Gastroesophageal sphincter (tissue), 4 donors: ENCODE data around the gene IMMP2L. TPM values are rescaled to one million over a fixed set of nuclear protein-coding genes. Genes with fewer than 3 reads are reported as not detected.

Experiments used
- ATAC-seq: fragments of 150-250 bp; one replicate; pipeline ENCODE4 v1.9.1; 2016; ENCODE audit warnings: mild to moderate bottlenecking, moderate library complexity
- H3K27ac ChIP-seq, 4 donors: fragments of 200-600 bp; sonication (generic) in 3 of 4; 1 replicate in 3 of 4; 2 replicates in 1 of 4; pipeline ENCODE4 v1.5.1; 2016 to 2019
- H3K27me3 ChIP-seq: fragments of 200-600 bp; sonication (generic); one replicate; pipeline ENCODE4 v1.5.1; 2019
- H3K36me3 ChIP-seq, 2 donors: fragments of 200-600 bp; sonication (generic); one replicate each; pipeline ENCODE4 v1.5.1; 2019; ENCODE audit warnings: control low read depth in 1 of 2
- H3K4me1 ChIP-seq, 3 donors: fragments of 200-600 bp; sonication (generic); 1 replicate in 2 of 3; 2 replicates in 1 of 3; pipeline ENCODE4 v1.5.1; 2016 to 2019; ENCODE audit warnings: control low read depth in 2 of 3
- H3K4me3 ChIP-seq, 2 donors: fragments of 200-600 bp; sonication (generic); one replicate each; pipeline ENCODE4 v1.5.1; 2019; ENCODE audit warnings: mild to moderate bottlenecking in 1 of 2, moderate library complexity in 1 of 2
- H3K9me3 ChIP-seq, 3 donors: fragments of 200-600 bp; sonication (generic); one replicate each; pipeline ENCODE4 v1.5.1; 2017 to 2019; ENCODE audit warnings: control low read depth in 2 of 3
- CTCF ChIP-seq, 4 experiments: fragments of 200-600 bp in 2 of 4; fragments of 450-650 bp in 2 of 4; sonication (generic) in 1 of 4; IDR thresholded peaks; one replicate each; pipeline ENCODE4 v1.5.1; 2017 to 2019; ENCODE audit warnings: antibody characterized with exemption in 4 of 4, mild to moderate bottlenecking in 2 of 4, moderate library complexity in 2 of 4
- EP300 ChIP-seq: sonication (generic); formaldehyde crosslinking; IDR thresholded peaks from one replicate; pipeline ENCODE4 v1.6.1; 2017; ENCODE audit warnings: antibody characterized with exemption, mild to moderate bottlenecking
- POLR2A ChIP-seq, 2 donors: fragments of 450-650 bp; IDR thresholded peaks; one replicate each; pipeline ENCODE4 v1.6.1; 2017; ENCODE audit warnings: antibody characterized with exemption in 2 of 2, mild to moderate bottlenecking in 2 of 2, moderate library complexity in 1 of 2
- POLR2AphosphoS5 ChIP-seq: sonication (generic); formaldehyde crosslinking; IDR thresholded peaks from one replicate; pipeline ENCODE4 v1.6.1; 2017; ENCODE audit warnings: antibody characterized with exemption
- WGBS, 2 donors: methylation state at CpG; one replicate each; pipeline ENCODE4 v1.1.5; 2018; ENCODE audit warnings: low coverage in 1 of 2; 5-methylcytosine and 5-hydroxymethylcytosine counted together
- total RNA-seq, 4 donors: library from RNA; depleted of rRNA; stranded (reverse); fragments of >200 nt; gene quantifications; one replicate each; pipeline ENCODE4 v1.1.0, GENCODE V29; 2016

Gene IMMP2L
- total RNA-seq, 4 donors from 2014 or later, result 13.6 to 38.5 (median 30.1) TPM

- Histone ChIP-seq H3K9me3 (no peaks in the 10 kb centered on the region), H3K27ac (no peak overlapping the region), H3K4me3 (no peak overlapping the region), H3K36me3 (no peaks in the 10 kb centered on the region), H3K27me3 (no peaks in the 10 kb centered on the region), H3K4me1 (no peaks in the 10 kb centered on the region)
- no peak for TF ChIP-seq POLR2AphosphoS5
- no peak for TF ChIP-seq CTCF (IDR thresholded peaks at IDR 0.05)
- TF ChIP-seq POLR2A (IDR thresholded peaks at IDR 0.05), result no peak
- no peak for TF ChIP-seq EP300
- WGBS, 2 donors, result 100% methylated on average over 1 of the region's 1 CpG
- ATAC-seq, result no peak
Observed at GRCh38 chr7:111595780-111596179, 33.5 kb upstream of the IMMP2L start.

GRCh38 chr7:111594602-111595001 is 32.3 kb upstream of the IMMP2L start:
- no peaks in the 10 kb centered on the region for H3K9me3 ChIP-seq
- H3K27ac ChIP-seq, result no peak overlapping the region
- 40 to 59% methylated on average over 1 to 2 of the region's 2 CpGs for WGBS, 2 donors
- no peak for TF ChIP-seq EP300
- TF ChIP-seq CTCF (IDR thresholded peaks at IDR 0.05), result no peak
- no peak for TF ChIP-seq POLR2AphosphoS5
- no peak for TF ChIP-seq POLR2A (IDR thresholded peaks at IDR 0.05)
- no peak for ATAC-seq
- H3K36me3 ChIP-seq, result no peaks in the 10 kb centered on the region
- H3K4me3 ChIP-seq, result no peak overlapping the region
- H3K4me1 ChIP-seq, result no peaks in the 10 kb centered on the region
- no peaks in the 10 kb centered on the region for H3K27me3 ChIP-seq

GRCh38 chr7:111593343-111593742 is 31.1 kb upstream of the IMMP2L start:
- H3K9me3 ChIP-seq, result no peaks in the 10 kb centered on the region
- no peak for ATAC-seq
- no peak overlapping the region for H3K4me3 ChIP-seq
- H3K27ac ChIP-seq, result no peak overlapping the region
- H3K4me1 ChIP-seq, result no peaks in the 10 kb centered on the region
- H3K27me3 ChIP-seq, result no peaks in the 10 kb centered on the region
- no peaks in the 10 kb centered on the region for H3K36me3 ChIP-seq
- TF ChIP-seq POLR2A (IDR thresholded peaks at IDR 0.05) (no peak), POLR2AphosphoS5 (no peak), CTCF (IDR thresholded peaks at IDR 0.05) (no peak), EP300 (no peak)
- 67 to 69% methylated on average over 2 of the region's 2 CpGs for WGBS, 2 donors

GRCh38 chr7:111588065-111588433 is 25.8 kb upstream of the IMMP2L start:
- ATAC-seq, result no peak
- no peaks in the 10 kb centered on the region for H3K4me1 ChIP-seq
- 45 to 85% methylated on average over 1 to 3 of the region's 3 CpGs for WGBS, 2 donors
- no peaks in the 10 kb centered on the region for H3K9me3 ChIP-seq
- H3K27me3 ChIP-seq, result no peaks in the 10 kb centered on the region
- TF ChIP-seq POLR2A (IDR thresholded peaks at IDR 0.05) (no peak), POLR2AphosphoS5 (no peak), CTCF (IDR thresholded peaks at IDR 0.05) (no peak), EP300 (no peak)
- H3K4me3 ChIP-seq, result no peak overlapping the region
- H3K36me3 ChIP-seq, result no peaks in the 10 kb centered on the region
- no peak overlapping the region for H3K27ac ChIP-seq

- ATAC-seq, result no peak
- no peak overlapping the region for H3K27ac ChIP-seq
- no peaks in the 10 kb centered on the region for H3K36me3 ChIP-seq
- no peaks in the 10 kb centered on the region for H3K4me1 ChIP-seq
- 83 to 88% methylated on average over 9 to 10 of the region's 10 CpGs for WGBS, 2 donors
- no peak for TF ChIP-seq CTCF (IDR thresholded peaks at IDR 0.05)
- H3K9me3 ChIP-seq, result no peaks in the 10 kb centered on the region
- H3K4me3 ChIP-seq, result no peak overlapping the region
- no peaks in the 10 kb centered on the region for H3K27me3 ChIP-seq
Observed at GRCh38 chr7:111587410-111588064, 25.2 kb upstream of the IMMP2L start.
